ENCODE measurements around the gene USB1.

USB1 gene

DNA sequence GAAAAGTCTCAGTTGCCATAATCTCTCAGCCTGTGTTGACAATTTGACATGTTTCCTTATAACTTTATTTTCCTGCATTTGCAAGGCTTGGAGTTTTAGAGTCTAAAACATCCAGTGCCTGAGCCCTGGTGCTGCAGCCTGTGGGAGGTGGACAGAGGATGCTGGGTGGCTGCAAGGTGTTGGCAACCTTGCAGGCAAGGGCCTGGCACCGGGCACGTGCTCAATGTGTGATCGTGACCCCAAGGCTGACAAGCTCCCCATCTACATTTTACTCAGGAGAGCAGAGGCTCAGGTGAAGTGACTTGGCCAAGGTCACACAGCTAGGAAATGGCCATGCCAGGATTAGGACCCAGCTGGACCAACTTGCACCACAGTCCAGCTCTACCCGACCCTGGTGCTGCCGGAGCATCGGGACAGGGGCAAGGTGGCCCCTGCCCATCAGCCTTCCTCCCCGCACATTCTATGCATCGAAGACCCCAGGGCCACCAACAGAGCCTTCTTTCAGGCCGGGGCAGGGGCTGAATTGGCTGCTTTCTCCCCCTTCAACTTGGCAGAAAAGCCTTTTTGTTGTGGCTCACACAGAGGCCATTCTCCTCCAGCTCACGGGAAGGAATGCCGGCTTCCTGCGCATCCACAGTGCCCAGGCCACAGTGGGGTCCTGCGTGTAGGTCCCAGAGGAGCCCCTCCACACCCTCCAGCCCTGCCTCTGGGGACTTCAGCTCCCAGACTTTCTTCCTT lies 47.5 kb downstream of the USB1 start:
- TF ChIP-seq POU2F2 (IDR thresholded peaks at IDR 0.05; ENCODE audit: low read depth, low read length): no peak
- no peak for TF ChIP-seq TAF1 (IDR thresholded peaks at IDR 0.05; ENCODE audit: low read depth, low read length)
- TF ChIP-seq POLR2A (IDR thresholded peaks at IDR 0.05; ENCODE audit: low read depth, low read length): no peak
- no peak for TF ChIP-seq PAX5 (IDR thresholded peaks at IDR 0.05; ENCODE audit: insufficient read depth, low read length, severe bottlenecking)
- no peak for TF ChIP-seq SPI1 (IDR thresholded peaks at IDR 0.05; ENCODE audit: low read depth, low read length)
- no peak for TF ChIP-seq POLR2AphosphoS5 (IDR thresholded peaks at IDR 0.05; ENCODE audit: low read depth, low read length)
- DNase-seq (ENCODE audit: insufficient read length, low spot score) (no peak), FAIRE-seq (no peak)

DNA sequence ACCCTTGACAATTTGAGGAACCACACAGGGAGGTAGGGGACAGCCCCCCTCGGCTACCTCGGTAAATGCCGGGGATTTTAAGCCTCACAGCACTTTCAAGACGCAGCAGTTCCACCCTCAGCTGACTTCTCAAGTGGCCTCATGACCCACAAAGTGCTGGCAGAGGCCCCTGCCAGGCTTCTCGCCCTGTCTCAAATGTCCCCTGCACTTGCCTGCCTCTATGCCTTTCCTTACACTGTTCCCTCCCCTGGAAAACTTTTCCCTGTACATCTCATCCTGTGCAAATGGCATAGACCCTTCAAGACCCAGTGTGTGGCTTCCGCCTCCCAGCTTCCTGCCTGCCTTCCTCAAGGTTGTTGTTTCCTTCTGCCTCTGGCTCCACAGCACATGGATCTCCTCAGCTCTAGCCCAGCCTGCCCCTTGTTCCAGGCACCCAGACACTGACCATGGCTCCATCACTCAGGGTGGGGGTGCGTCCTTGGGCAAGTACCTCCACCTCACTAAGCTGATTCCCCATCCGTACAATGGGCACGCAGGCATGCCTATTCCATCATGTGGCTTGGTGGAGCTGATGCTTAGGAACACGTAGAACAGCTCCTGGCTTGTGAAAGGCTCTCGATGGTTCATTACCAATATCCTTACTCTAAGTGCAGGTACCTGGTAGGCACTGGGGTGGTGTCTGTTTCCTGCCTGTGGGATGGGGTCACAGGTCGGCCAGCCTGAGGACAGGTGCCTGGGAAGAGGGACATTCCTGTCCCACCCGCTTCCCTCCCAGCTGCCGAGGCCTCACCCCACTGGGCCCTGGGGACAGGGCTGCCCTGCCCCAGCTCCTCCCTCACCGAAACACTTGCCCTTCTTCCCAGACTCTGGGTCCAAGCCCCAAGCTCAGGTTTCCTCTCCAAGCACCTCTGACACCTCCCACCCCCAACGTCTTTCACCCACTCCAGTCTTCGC lies 48.3 kb downstream of the USB1 start:
- DNase-seq (ENCODE audit: insufficient read length, low spot score) (no peak), FAIRE-seq (no peak)
- no peak for TF ChIP-seq POU2F2 (IDR thresholded peaks at IDR 0.05; ENCODE audit: low read depth, low read length)
- TF ChIP-seq TAF1 (IDR thresholded peaks at IDR 0.05; ENCODE audit: low read depth, low read length): no peak

DNA sequence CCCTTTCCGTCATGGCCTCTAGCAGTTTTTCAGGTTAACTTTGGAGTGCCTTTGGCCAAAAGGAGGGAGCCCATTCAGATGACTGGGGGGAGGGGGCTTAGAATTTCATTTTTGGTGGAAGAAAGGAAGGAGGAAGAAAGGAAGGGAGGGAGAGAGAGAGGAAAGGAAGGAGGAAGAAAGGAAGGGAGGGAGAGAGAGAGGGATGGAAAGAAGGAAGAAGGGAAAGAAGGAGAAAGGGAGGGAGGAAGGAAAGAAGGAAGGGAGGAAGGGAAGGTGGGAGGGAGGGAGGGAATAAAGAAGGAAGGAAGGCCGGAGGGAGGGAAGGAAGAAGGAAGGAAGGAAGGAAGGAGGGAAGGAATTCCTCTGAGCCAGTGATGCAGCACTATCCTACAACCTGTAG lies 50.1 kb downstream of the USB1 start:
- no peak for FAIRE-seq

DNA sequence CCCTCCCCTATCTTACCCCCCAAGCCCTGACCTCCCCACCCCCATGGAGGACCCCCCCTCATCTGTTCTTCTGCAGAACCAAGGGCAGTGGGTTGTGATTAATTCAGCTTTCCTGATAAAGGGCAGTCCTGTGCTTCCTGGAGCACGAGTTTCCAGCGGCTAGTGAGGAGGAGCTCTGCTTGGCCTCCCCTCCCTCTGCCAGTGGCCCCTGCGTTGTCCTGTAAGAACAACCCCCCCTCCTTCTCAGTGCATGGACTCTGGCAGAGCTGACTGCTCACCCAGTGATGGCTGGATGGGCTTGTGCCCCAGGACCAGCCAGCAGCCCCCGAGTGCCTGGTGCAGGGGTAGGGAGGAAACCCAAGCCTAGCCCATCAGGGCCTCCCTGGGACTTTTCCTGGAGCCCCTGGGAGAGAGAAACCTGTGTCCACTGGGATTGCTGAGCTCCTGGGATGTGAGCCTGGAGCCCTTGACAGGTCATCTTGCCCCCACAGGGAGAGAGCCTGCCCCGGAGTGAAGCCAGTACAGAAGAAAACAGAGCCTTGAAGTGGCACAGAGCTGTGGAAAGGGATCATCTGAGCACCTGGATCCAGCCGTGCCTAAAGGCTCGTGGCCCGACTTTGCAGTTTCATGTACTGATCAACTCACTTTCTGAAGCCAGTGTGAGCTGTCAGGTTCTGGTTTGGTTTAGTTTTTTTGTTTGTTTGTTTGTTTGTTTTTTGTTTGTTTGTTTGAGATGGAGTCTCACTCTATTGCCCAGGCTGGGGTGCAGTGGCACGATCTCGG lies 50.8 kb downstream of the USB1 start:
- DNase-seq (ENCODE audit: insufficient read length, low spot score) (no peak), FAIRE-seq (no peak)
- TF ChIP-seq PAX5 (IDR thresholded peaks at IDR 0.05; ENCODE audit: insufficient read depth, low read length, severe bottlenecking) (no peak), POU2F2 (IDR thresholded peaks at IDR 0.05; ENCODE audit: low read depth, low read length) (no peak), SPI1 (IDR thresholded peaks at IDR 0.05; ENCODE audit: low read depth, low read length) (no peak), TAF1 (IDR thresholded peaks at IDR 0.05; ENCODE audit: low read depth, low read length) (no peak), POLR2A (IDR thresholded peaks at IDR 0.05; ENCODE audit: low read depth, low read length) (no peak), POLR2AphosphoS5 (IDR thresholded peaks at IDR 0.05; ENCODE audit: low read depth, low read length) (no peak)

More for the DNA sequence above, 50.1 kb downstream of the USB1 start:
- TF ChIP-seq TAF1 (IDR thresholded peaks at IDR 0.05; ENCODE audit: low read depth, low read length): no peak
- TF ChIP-seq POLR2A (IDR thresholded peaks at IDR 0.05; ENCODE audit: low read depth, low read length): no peak
- no peak for TF ChIP-seq POLR2AphosphoS5 (IDR thresholded peaks at IDR 0.05; ENCODE audit: low read depth, low read length)
- no peak for TF ChIP-seq SPI1 (IDR thresholded peaks at IDR 0.05; ENCODE audit: low read depth, low read length)
- TF ChIP-seq POU2F2 (IDR thresholded peaks at IDR 0.05; ENCODE audit: low read depth, low read length): no peak
- TF ChIP-seq PAX5 (IDR thresholded peaks at IDR 0.05; ENCODE audit: insufficient read depth, low read length, severe bottlenecking): no peak
- no peak for DNase-seq (ENCODE audit: insufficient read length, low spot score)

DNA sequence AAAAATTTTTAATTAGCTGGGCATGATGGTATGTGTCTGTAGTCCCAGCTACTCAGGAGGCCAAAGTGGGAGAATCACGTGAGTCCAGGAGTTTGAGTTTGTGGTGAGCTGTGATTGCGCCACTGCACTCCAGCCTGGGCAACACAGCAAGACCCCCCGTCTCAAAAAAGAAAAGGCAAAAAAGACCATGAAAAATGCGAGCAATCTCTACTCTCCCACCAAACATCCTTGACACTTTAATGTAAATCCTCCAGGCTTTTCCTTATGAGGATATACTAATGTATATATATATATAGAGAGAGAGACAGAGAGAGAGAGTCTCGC lies 52.4 kb downstream of the USB1 start:
- no peak for FAIRE-seq
- DNase-seq (ENCODE audit: insufficient read length, low spot score): no peak
- TF ChIP-seq POU2F2 (IDR thresholded peaks at IDR 0.05; ENCODE audit: low read depth, low read length) (no peak), POLR2A (IDR thresholded peaks at IDR 0.05; ENCODE audit: low read depth, low read length) (no peak), POLR2AphosphoS5 (IDR thresholded peaks at IDR 0.05; ENCODE audit: low read depth, low read length) (no peak), PAX5 (IDR thresholded peaks at IDR 0.05; ENCODE audit: insufficient read depth, low read length, severe bottlenecking) (no peak), TAF1 (IDR thresholded peaks at IDR 0.05; ENCODE audit: low read depth, low read length) (no peak), SPI1 (IDR thresholded peaks at IDR 0.05; ENCODE audit: low read depth, low read length) (no peak)

DNA sequence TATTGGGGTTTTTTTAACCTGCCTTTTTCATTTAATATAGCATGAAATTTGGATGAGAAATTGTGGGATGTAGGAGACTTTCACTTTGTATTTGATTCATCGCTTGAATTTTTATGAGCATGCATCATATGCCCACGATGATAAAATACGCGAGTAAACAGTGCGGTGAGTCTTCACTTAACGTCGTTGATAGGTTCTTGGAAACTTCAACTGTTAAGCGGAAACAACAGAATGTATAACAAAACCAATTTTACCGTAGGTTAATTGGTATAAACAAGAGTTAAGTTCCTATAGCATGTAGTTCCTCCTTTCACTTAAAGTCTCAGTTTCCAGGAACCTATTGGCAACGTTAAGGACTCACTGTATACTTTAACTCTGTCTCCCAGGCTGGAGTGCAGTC lies 53.1 kb downstream of the USB1 start:
- FAIRE-seq (no peak), DNase-seq (ENCODE audit: insufficient read length, low spot score) (no peak)
- TF ChIP-seq POU2F2 (IDR thresholded peaks at IDR 0.05; ENCODE audit: low read depth, low read length) (no peak), PAX5 (IDR thresholded peaks at IDR 0.05; ENCODE audit: insufficient read depth, low read length, severe bottlenecking) (no peak), POLR2AphosphoS5 (IDR thresholded peaks at IDR 0.05; ENCODE audit: low read depth, low read length) (no peak)

DNA sequence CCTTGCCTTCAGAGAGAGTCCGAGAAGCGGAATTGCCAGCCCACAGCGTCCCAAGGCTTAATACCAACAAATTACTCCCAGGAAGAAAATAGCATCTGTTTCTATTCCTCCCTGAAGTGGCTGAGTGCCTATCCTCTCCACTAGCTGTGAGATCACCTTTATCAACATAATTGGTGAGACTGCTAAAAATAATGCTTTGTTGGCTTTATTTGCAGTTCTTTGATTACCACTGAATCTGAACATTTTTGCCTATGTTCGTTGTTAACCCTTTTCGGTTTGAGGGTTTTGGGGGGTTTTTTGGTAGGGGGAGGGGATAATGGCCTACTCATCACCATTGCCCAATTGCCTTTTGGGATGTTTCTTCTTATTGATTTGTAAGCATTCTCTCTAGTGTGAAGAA lies 55.4 kb downstream of the USB1 start:
- no peak for TF ChIP-seq SPI1 (IDR thresholded peaks at IDR 0.05; ENCODE audit: low read depth, low read length)
- no peak for TF ChIP-seq TAF1 (IDR thresholded peaks at IDR 0.05; ENCODE audit: low read depth, low read length)
- no peak for TF ChIP-seq POLR2A (IDR thresholded peaks at IDR 0.05; ENCODE audit: low read depth, low read length)
- no peak for TF ChIP-seq POU2F2 (IDR thresholded peaks at IDR 0.05; ENCODE audit: low read depth, low read length)
- TF ChIP-seq PAX5 (IDR thresholded peaks at IDR 0.05; ENCODE audit: insufficient read depth, low read length, severe bottlenecking): no peak
- no peak for TF ChIP-seq POLR2AphosphoS5 (IDR thresholded peaks at IDR 0.05; ENCODE audit: low read depth, low read length)

DNA sequence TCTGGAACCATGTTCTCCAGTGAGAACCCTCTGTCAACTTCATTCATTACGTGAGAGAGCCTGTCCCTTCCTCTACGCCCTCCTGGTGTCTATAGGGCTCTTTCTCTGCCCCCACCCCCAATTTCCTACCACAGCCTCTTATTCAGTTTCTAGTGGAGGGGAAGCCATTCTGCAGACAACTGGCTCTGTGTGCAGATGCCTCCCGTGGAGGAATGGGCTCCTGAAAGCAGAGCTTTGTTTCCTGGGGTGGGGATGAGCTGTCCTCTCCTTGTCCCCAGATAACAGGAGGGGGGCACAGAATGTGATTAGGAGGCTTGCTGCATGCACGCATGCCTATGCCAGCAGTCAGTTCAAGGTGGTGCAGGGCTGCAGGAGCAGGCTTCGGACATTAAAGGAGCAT lies 55.9 kb downstream of the USB1 start:
- no peak for FAIRE-seq
- TF ChIP-seq POU2F2 (IDR thresholded peaks at IDR 0.05; ENCODE audit: low read depth, low read length) (no peak), PAX5 (IDR thresholded peaks at IDR 0.05; ENCODE audit: insufficient read depth, low read length, severe bottlenecking) (no peak), TAF1 (IDR thresholded peaks at IDR 0.05; ENCODE audit: low read depth, low read length) (no peak), POLR2AphosphoS5 (IDR thresholded peaks at IDR 0.05; ENCODE audit: low read depth, low read length) (no peak), SPI1 (IDR thresholded peaks at IDR 0.05; ENCODE audit: low read depth, low read length) (no peak), POLR2A (IDR thresholded peaks at IDR 0.05; ENCODE audit: low read depth, low read length) (no peak)
- DNase-seq (ENCODE audit: insufficient read length, low spot score): no peak

More for the DNA sequence above, 55.4 kb downstream of the USB1 start:
- FAIRE-seq (no peak), DNase-seq (ENCODE audit: insufficient read length, low spot score) (no peak)

DNA sequence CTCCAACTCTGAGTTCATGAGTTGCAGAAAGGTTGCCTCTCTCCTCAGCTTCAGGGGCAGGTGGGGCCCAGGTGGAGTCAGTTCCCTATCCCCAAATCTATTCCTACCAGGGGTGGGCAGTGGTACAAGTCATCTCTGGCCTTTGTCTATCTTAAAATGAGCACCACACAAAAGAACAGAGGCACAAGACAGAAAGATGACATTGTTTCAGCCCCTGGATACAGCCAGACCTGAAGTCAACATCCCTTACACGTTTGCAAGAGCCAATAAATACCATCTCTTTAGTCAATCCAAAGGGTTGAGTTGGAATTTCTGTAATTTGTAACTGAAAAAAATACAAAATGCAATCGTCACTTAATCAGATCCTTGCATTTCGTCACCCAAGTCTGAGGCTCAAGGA lies 56.6 kb downstream of the USB1 start:
- no peak for TF ChIP-seq POU2F2 (IDR thresholded peaks at IDR 0.05; ENCODE audit: low read depth, low read length)
- TF ChIP-seq POLR2A (IDR thresholded peaks at IDR 0.05; ENCODE audit: low read depth, low read length): no peak
- no peak for TF ChIP-seq TAF1 (IDR thresholded peaks at IDR 0.05; ENCODE audit: low read depth, low read length)
- TF ChIP-seq POLR2AphosphoS5 (IDR thresholded peaks at IDR 0.05; ENCODE audit: low read depth, low read length): no peak
- no peak for TF ChIP-seq SPI1 (IDR thresholded peaks at IDR 0.05; ENCODE audit: low read depth, low read length)
- DNase-seq (ENCODE audit: insufficient read length, low spot score): no peak
- FAIRE-seq: no peak
